ENCODE measurements around the gene CYP3A7.

DNA sequence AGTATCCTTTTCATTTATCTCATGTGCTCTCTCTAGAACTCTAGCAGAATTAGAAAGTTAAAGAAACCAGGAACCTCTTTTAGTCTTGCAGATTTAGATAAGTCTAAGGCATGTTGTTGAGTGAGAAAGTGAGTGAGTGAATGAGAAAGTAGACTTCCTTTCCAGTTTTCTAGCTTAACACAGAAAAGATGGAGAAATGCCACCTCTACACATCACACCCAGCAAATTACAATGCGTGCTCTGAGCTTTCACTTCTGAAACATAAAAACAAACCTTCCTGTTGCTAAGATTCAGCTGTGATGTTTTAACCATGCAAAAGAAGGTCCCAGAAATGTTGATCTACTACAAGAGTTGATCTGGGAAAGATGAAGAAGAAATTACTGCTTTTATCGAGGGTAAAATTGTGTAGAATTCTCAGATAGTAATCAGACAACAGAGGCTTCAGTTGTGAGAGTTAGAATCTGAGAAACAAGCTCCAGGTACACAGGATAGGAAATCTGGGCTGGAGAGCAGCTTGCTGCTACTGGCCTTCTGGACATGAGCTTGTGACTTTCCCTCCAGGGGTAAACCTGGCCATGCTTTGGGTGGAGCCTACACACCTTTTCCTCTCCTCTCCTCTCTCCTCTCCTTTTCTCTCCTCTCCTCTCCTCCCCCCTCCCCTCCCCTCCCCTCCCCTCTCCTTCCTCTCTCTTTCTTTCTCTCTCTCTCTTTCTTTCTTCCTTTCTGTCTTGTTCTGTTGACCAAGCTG, 59.8 kb downstream of the CYP3A7 start:
- TF ChIP-seq, protein P1, sequence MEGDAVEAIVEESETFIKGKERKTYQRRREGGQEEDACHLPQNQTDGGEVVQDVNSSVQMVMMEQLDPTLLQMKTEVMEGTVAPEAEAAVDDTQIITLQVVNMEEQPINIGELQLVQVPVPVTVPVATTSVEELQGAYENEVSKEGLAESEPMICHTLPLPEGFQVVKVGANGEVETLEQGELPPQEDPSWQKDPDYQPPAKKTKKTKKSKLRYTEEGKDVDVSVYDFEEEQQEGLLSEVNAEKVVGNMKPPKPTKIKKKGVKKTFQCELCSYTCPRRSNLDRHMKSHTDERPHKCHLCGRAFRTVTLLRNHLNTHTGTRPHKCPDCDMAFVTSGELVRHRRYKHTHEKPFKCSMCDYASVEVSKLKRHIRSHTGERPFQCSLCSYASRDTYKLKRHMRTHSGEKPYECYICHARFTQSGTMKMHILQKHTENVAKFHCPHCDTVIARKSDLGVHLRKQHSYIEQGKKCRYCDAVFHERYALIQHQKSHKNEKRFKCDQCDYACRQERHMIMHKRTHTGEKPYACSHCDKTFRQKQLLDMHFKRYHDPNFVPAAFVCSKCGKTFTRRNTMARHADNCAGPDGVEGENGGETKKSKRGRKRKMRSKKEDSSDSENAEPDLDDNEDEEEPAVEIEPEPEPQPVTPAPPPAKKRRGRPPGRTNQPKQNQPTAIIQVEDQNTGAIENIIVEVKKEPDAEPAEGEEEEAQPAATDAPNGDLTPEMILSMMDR (IDR thresholded peaks at IDR 0.05): no peak
- no peak for TF ChIP-seq POLR2A (IDR thresholded peaks at IDR 0.05)
